ENCODE measurements around the gene OR2A5. TPM values are rescaled to one million over a fixed set of nuclear protein-coding genes. Genes with fewer than 3 reads are reported as not detected.

Gene OR2A5
- polyA plus RNA-seq, 2 of the 4 experiments (the other 2 are of a cell fraction), result not detected

- Histone ChIP-seq H3K4me1 (no peaks in the 10 kb centered on the region), H3K4me2 (no peak overlapping the region), H3K9me3 (no peaks in the 10 kb centered on the region), H3K27ac (no peak overlapping the region), H3K4me3 (no peak overlapping the region)
- DNase-seq (ENCODE audit: low read depth in 1 of 2, low spot score in 1 of 2) (no peak), FAIRE-seq (no peak), ATAC-seq (no peak)
- ChIA-PET POLR2A (no interaction called here), CTCF (interaction anchor here (1.7 kb wide), 1 partner anchor 29 kb away, joined by 5 read pairs; no protein-coding TSS in a partner anchor)
- no peak for TF ChIP-seq CEBPB (IDR thresholded peaks at IDR 0.05)
- TF ChIP-seq CHD2 (IDR thresholded peaks at IDR 0.05; ENCODE audit: low read length, partially characterized antibody), result no peak
- no peak for TF ChIP-seq HMGXB4 (CRISPR knock-in tag; IDR thresholded peaks at IDR 0.05; ENCODE audit: borderline replicate concordance)
- no peak for TF ChIP-seq HOXB13 (CRISPR knock-in tag; IDR thresholded peaks at IDR 0.05; ENCODE audit: low read depth)
- TF ChIP-seq SMC3 (IDR thresholded peaks at IDR 0.05), result no peak
- no peak for TF ChIP-seq ZC3H11A (IDR thresholded peaks at IDR 0.05)
- TF ChIP-seq CBX8 (IDR thresholded peaks at IDR 0.05), result no peak
- no peak for TF ChIP-seq HES2 (IDR thresholded peaks at IDR 0.05)
- no peak for TF ChIP-seq ATOH8 (CRISPR knock-in tag; IDR thresholded peaks at IDR 0.05; ENCODE audit: low read depth)
- no peak for TF ChIP-seq CTCF (IDR thresholded peaks at IDR 0.05)
- TF ChIP-seq EP300 (IDR thresholded peaks at IDR 0.05), result no peak
- TF ChIP-seq FOSL2 (IDR thresholded peaks at IDR 0.05), result no peak
- no peak for TF ChIP-seq FOSL2 (CRISPR knock-in tag; IDR thresholded peaks at IDR 0.05)
- TF ChIP-seq BCL3 (IDR thresholded peaks at IDR 0.05), result no peak
- no peak for TF ChIP-seq POLR2AphosphoS2 (conservative IDR thresholded peaks at IDR 0.05; ENCODE audit: low read length)
- no peak for TF ChIP-seq MAFK (IDR thresholded peaks at IDR 0.05; ENCODE audit: partially characterized antibody)
- no peak for TF ChIP-seq KDM1A (IDR thresholded peaks at IDR 0.05; ENCODE audit: low read depth)
- no peak for TF ChIP-seq E2F6 (IDR thresholded peaks at IDR 0.05; ENCODE audit: borderline replicate concordance, low read depth)
These were observed 50.0 kb downstream of the OR2A5 start for GRCh38 chr7:144098776-144099175.

- 1% methylated on average over 3 of the region's 3 CpGs for WGBS (ENCODE audit: missing lambda C conversion rate)
- CTCF ChIA-PET, result no interaction called here
- Histone ChIP-seq H3K4me3 (no peak overlapping the region), H3K9me3 (no peaks in the 10 kb centered on the region), H3K4me1 (no peaks in the 10 kb centered on the region), H3K4me2 (no peak overlapping the region), H3K27ac (no peak overlapping the region)
- ATAC-seq (no peak), FAIRE-seq (no peak), DNase-seq (ENCODE audit: low read depth in 1 of 2, low spot score in 1 of 2) (no peak)
- no peak for TF ChIP-seq CBX8 (IDR thresholded peaks at IDR 0.05)
- TF ChIP-seq FOXS1 (CRISPR knock-in tag; IDR thresholded peaks at IDR 0.05), result no peak
- POLR2A ChIA-PET, result no interaction called here
These were observed 51.9 kb downstream of the OR2A5 start for GRCh38 chr7:144100607-144101006.

Measured in A549 (cell line).